ENCODE results near the gene SMG6.

Gene SMG6

DNA sequence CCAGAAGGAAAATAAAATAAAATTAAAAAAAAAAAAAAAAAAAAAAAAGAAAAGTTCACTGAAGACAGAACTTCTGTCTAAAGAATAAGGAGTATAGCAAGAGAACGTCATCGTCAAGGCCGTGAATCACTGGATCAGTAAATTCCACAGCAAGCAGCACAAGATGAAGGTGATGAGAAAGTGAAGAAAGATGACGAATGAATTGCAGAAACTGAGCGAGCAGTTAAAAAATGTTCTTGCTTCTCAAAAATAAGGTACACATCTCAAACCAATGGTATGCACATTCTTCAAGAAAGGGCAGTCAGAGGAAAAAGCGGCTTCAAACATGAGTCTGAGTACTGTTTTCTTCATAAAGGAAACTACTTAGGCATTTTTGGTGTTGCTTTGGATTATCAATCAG is 104.7 kb downstream of the SMG6 start (continued):
- TF ChIP-seq, protein P1, sequence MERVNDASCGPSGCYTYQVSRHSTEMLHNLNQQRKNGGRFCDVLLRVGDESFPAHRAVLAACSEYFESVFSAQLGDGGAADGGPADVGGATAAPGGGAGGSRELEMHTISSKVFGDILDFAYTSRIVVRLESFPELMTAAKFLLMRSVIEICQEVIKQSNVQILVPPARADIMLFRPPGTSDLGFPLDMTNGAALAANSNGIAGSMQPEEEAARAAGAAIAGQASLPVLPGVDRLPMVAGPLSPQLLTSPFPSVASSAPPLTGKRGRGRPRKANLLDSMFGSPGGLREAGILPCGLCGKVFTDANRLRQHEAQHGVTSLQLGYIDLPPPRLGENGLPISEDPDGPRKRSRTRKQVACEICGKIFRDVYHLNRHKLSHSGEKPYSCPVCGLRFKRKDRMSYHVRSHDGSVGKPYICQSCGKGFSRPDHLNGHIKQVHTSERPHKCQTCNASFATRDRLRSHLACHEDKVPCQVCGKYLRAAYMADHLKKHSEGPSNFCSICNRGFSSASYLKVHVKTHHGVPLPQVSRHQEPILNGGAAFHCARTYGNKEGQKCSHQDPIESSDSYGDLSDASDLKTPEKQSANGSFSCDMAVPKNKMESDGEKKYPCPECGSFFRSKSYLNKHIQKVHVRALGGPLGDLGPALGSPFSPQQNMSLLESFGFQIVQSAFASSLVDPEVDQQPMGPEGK (CRISPR knock-in tag; IDR thresholded peaks at IDR 0.05; ENCODE audit: borderline replicate concordance), result no peak
- TF ChIP-seq ZFP3 (CRISPR knock-in tag; IDR thresholded peaks at IDR 0.05), result no peak
- TF ChIP-seq, protein P2, sequence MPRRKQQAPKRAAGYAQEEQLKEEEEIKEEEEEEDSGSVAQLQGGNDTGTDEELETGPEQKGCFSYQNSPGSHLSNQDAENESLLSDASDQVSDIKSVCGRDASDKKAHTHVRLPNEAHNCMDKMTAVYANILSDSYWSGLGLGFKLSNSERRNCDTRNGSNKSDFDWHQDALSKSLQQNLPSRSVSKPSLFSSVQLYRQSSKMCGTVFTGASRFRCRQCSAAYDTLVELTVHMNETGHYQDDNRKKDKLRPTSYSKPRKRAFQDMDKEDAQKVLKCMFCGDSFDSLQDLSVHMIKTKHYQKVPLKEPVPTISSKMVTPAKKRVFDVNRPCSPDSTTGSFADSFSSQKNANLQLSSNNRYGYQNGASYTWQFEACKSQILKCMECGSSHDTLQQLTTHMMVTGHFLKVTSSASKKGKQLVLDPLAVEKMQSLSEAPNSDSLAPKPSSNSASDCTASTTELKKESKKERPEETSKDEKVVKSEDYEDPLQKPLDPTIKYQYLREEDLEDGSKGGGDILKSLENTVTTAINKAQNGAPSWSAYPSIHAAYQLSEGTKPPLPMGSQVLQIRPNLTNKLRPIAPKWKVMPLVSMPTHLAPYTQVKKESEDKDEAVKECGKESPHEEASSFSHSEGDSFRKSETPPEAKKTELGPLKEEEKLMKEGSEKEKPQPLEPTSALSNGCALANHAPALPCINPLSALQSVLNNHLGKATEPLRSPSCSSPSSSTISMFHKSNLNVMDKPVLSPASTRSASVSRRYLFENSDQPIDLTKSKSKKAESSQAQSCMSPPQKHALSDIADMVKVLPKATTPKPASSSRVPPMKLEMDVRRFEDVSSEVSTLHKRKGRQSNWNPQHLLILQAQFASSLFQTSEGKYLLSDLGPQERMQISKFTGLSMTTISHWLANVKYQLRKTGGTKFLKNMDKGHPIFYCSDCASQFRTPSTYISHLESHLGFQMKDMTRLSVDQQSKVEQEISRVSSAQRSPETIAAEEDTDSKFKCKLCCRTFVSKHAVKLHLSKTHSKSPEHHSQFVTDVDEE (CRISPR knock-in tag; IDR thresholded peaks at IDR 0.05), result no peak

DNA sequence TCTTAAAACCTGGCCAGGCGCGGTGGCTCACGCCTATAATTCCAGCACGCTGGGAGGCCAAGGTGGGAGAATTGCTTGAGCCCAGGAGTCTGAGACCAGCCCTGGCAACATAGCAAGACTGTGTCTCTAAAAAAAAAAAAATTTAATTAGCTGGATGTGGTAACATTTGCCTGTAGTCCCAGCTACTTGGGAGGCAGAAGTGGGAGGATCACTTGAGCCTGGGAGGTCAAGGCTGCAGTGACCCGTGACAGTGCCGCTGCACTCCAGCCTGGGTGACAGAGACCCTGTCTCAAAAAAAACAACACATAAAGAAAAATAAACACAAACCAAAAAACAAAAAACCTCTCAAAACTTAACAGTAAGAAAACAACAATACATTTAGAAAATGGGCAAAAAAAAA is 106.3 kb downstream of the SMG6 start:
- TF ChIP-seq SNAI2 (CRISPR knock-in tag; IDR thresholded peaks at IDR 0.05), result no peak
- no peak for ATAC-seq

DNA sequence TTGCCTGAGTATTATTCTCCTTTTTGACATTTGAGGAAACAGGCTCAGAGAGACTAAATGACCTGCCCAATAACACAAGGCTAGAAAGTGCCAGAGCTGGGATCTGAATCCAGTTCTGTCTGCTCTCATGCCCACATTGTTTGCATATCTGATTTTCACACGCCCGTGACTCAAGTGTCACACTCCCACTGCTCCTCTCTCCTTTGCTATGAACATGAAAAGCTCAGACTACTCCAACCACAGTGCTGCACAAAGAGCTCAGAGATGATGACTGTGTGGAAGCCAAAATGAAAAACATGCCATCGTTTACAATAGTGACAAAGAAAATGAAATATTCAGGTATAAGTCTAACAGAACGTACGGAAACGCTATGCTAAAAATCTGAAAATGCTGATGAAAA is 107.9 kb downstream of the SMG6 start:
- no peak for ATAC-seq
- TF ChIP-seq ZFP3 (CRISPR knock-in tag; IDR thresholded peaks at IDR 0.05), result no peak
- no peak for TF ChIP-seq ISL1 (CRISPR knock-in tag; IDR thresholded peaks at IDR 0.05)
- TF ChIP-seq CSDC2 (CRISPR knock-in tag; IDR thresholded peaks at IDR 0.05), result no peak
- TF ChIP-seq, protein P2 (CRISPR knock-in tag; IDR thresholded peaks at IDR 0.05), result no peak
- TF ChIP-seq ZNF565 (CRISPR knock-in tag; conservative IDR thresholded peaks at IDR 0.05; ENCODE audit: low read depth), result no peak
- TF ChIP-seq SNAI2 (CRISPR knock-in tag; IDR thresholded peaks at IDR 0.05), result no peak
- no peak for TF ChIP-seq RARB (CRISPR knock-in tag; IDR thresholded peaks at IDR 0.05)
- TF ChIP-seq, protein P3, sequence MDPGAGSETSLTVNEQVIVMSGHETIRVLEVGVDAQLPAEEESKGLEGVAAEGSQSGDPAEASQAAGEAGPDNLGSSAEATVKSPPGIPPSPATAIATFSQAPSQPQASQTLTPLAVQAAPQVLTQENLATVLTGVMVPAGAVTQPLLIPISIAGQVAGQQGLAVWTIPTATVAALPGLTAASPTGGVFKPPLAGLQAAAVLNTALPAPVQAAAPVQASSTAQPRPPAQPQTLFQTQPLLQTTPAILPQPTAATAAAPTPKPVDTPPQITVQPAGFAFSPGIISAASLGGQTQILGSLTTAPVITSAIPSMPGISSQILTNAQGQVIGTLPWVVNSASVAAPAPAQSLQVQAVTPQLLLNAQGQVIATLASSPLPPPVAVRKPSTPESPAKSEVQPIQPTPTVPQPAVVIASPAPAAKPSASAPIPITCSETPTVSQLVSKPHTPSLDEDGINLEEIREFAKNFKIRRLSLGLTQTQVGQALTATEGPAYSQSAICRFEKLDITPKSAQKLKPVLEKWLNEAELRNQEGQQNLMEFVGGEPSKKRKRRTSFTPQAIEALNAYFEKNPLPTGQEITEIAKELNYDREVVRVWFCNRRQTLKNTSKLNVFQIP (CRISPR knock-in tag; IDR thresholded peaks at IDR 0.05; ENCODE audit: borderline replicate concordance, low read depth), result no peak
- TF ChIP-seq ZC3H10 (CRISPR knock-in tag; IDR thresholded peaks at IDR 0.05), result no peak
- TF ChIP-seq, protein P1 (CRISPR knock-in tag; IDR thresholded peaks at IDR 0.05; ENCODE audit: borderline replicate concordance), result no peak
- TF ChIP-seq BACH2 (CRISPR knock-in tag; IDR thresholded peaks at IDR 0.05; ENCODE audit: borderline replicate concordance), result no peak
- TF ChIP-seq PPARA (CRISPR knock-in tag; IDR thresholded peaks at IDR 0.05; ENCODE audit: borderline replicate concordance), result no peak
- TF ChIP-seq ESRRG (CRISPR knock-in tag; IDR thresholded peaks at IDR 0.05), result no peak
- no peak for TF ChIP-seq ZNF70 (CRISPR knock-in tag; IDR thresholded peaks at IDR 0.05)
- no peak for TF ChIP-seq OSR1 (CRISPR knock-in tag; IDR thresholded peaks at IDR 0.05)
- TF ChIP-seq GLIS3 (CRISPR knock-in tag; IDR thresholded peaks at IDR 0.05), result no peak
- TF ChIP-seq, protein P4, sequence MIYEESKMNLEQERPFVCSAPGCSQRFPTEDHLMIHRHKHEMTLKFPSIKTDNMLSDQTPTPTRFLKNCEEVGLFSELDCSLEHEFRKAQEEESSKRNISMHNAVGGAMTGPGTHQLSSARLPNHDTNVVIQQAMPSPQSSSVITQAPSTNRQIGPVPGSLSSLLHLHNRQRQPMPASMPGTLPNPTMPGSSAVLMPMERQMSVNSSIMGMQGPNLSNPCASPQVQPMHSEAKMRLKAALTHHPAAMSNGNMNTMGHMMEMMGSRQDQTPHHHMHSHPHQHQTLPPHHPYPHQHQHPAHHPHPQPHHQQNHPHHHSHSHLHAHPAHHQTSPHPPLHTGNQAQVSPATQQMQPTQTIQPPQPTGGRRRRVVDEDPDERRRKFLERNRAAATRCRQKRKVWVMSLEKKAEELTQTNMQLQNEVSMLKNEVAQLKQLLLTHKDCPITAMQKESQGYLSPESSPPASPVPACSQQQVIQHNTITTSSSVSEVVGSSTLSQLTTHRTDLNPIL (CRISPR knock-in tag; IDR thresholded peaks at IDR 0.05; ENCODE audit: low read depth), result no peak
- TF ChIP-seq ARNTL (CRISPR knock-in tag; IDR thresholded peaks at IDR 0.05; ENCODE audit: borderline replicate concordance, low read depth), result no peak
